Neuronal stem cell (in vitro differentiated cells): ENCODE data around the gene UTP25.

ENCODE experiments used
- DNase-seq: peaks from one replicate; pipeline ENCODE4 v3.0.0-alpha.2; 2013; ENCODE audit warnings: low spot score
- H2AFZ ChIP-seq: one replicate; pipeline ENCODE4 v1.6.1; 2013; ENCODE audit warnings: mild to moderate bottlenecking, low read length, inconsistent platforms
- H2AK5ac ChIP-seq: 2 replicates; pipeline ENCODE4 v1.6.1; 2013; ENCODE audit warnings: low read depth, mild to moderate bottlenecking, inconsistent platforms, low read length, moderate library complexity, mixed read lengths
- H2BK120ac ChIP-seq: 2 replicates; pipeline ENCODE4 v1.6.1; 2013; ENCODE audit warnings: low read depth, mild to moderate bottlenecking, inconsistent platforms, low read length, moderate library complexity, mixed read lengths
- H2BK12ac ChIP-seq: one replicate; pipeline ENCODE4 v1.6.1; 2013; ENCODE audit warnings: low read length, inconsistent platforms
- H2BK15ac ChIP-seq: 2 replicates; pipeline ENCODE4 v1.6.1; 2013; ENCODE audit warnings: mild to moderate bottlenecking, low read length, inconsistent platforms, mixed read lengths
- H2BK5ac ChIP-seq: one replicate; pipeline ENCODE4 v1.6.1; 2013; ENCODE audit warnings: inconsistent platforms, mild to moderate bottlenecking, low read length, moderate library complexity
- H3K14ac ChIP-seq: one replicate; pipeline ENCODE4 v1.6.1; 2013; ENCODE audit warnings: low read length, inconsistent platforms
- H3K18ac ChIP-seq: 2 replicates; pipeline ENCODE4 v1.6.1; 2013; ENCODE audit warnings: low read length, inconsistent platforms
- H3K23ac ChIP-seq: 2 replicates; pipeline ENCODE4 v1.6.1; 2013; ENCODE audit warnings: low read depth, mild to moderate bottlenecking, mixed read lengths, low read length, inconsistent platforms; ENCODE audit not compliant: poor library complexity
- H3K27ac ChIP-seq: replicated peaks from 3 replicates; pipeline ENCODE4 v1.5.1; 2013; ENCODE audit warnings: low read length, inconsistent platforms
- H3K27me3 ChIP-seq, 3 experiments: 2 replicates each; pipeline ENCODE4 v1.6.1; 2013; ENCODE audit warnings: low read length in 3 of 3, mild to moderate bottlenecking in 2 of 3, inconsistent platforms in 1 of 3, low read depth in 1 of 3, mixed read lengths in 1 of 3, moderate library complexity in 1 of 3; ENCODE audit not compliant: control insufficient read depth in 3 of 3, insufficient read depth in 3 of 3
- H3K36me3 ChIP-seq, 2 donors: replicated peaks in 1 of 2; 2 replicates each; pipeline ENCODE4 v1.6.1; 2013; ENCODE audit warnings: low read length in 2 of 2; ENCODE audit not compliant: control insufficient read depth in 2 of 2, insufficient read depth in 2 of 2
- H3K4ac ChIP-seq: 2 replicates; pipeline ENCODE4 v1.6.1; 2013; ENCODE audit warnings: inconsistent platforms, mild to moderate bottlenecking, low read length, moderate library complexity
- H3K4me1 ChIP-seq, 2 donors: 1 replicate in 1 of 2; 2 replicates in 1 of 2; pipeline ENCODE4 v1.6.1; 2013; ENCODE audit warnings: low read length in 2 of 2, low read depth in 1 of 2; ENCODE audit not compliant: control insufficient read depth in 2 of 2, insufficient read depth in 1 of 2
- H3K4me2 ChIP-seq: one replicate; pipeline ENCODE4 v1.6.1; 2013; ENCODE audit warnings: mild to moderate bottlenecking, low read length, inconsistent platforms; ENCODE audit not compliant: insufficient read depth, poor library complexity, severe bottlenecking
- H3K4me3 ChIP-seq, 2 donors: 2 replicates each; pipeline ENCODE4 v1.5.1; 2013; ENCODE audit warnings: low read length in 2 of 2, mild to moderate bottlenecking in 2 of 2, inconsistent platforms in 1 of 2, moderate library complexity in 1 of 2
- H3K79me1 ChIP-seq: one replicate; pipeline ENCODE4 v1.6.1; 2013; ENCODE audit warnings: low read depth, mild to moderate bottlenecking, inconsistent platforms, low read length, moderate library complexity
- H3K9ac ChIP-seq: one replicate; pipeline ENCODE4 v1.6.1; 2013; ENCODE audit warnings: mild to moderate bottlenecking, low read depth, low read length, inconsistent platforms; ENCODE audit not compliant: poor library complexity
- H3K9me3 ChIP-seq, 2 donors: replicated peaks in 1 of 2; 2 replicates each; pipeline versions ENCODE3 to v1.6.1; 2013; ENCODE audit warnings: low read length in 2 of 2, mild to moderate bottlenecking in 2 of 2, inconsistent platforms in 1 of 2, low read depth in 1 of 2, mixed read lengths in 1 of 2, moderate library complexity in 1 of 2; ENCODE audit not compliant: control insufficient read depth in 2 of 2, insufficient read depth in 1 of 2
- H4K8ac ChIP-seq: one replicate; pipeline ENCODE4 v1.6.1; 2013; ENCODE audit warnings: low read depth, mild to moderate bottlenecking, inconsistent platforms, low read length, moderate library complexity
- H4K91ac ChIP-seq: one replicate; pipeline ENCODE4 v1.6.1; 2013; ENCODE audit warnings: low read length, low read depth, mild to moderate bottlenecking, inconsistent platforms; ENCODE audit not compliant: poor library complexity
- WGBS, 2 donors: extraction: QIAGEN DNeasy Blood & Tissue Kit; methylation state at CpG; one replicate each; pipeline ENCODE4 v1.1.7; 2013; ENCODE audit warnings: missing lambda C conversion rate in 2 of 2, mixed read lengths in 1 of 2; ENCODE audit not compliant: insufficient read length in 2 of 2, insufficient replicate concordance in 1 of 2; ENCODE audit errors: extremely low coverage in 2 of 2; 5-methylcytosine and 5-hydroxymethylcytosine counted together

UTP25 gene

DNA sequence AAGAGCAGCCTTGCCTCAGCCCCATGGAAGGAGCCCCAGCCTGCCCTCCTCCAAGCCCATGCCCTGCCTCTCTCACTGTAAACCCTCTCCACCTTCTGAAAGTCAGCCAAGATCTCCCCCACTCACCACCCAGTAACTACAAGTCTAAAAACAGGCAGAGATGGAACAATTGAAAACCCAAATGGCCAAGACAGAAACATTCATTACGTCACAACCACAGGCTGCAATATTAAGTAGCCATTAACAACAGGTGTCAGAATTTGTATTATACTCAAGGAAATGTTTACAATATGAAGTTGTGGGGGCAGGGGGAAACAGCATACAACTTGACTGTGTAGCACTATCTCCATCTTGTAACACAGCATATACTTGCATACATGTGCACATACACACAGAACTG lies 24.2 kb upstream of the UTP25 start:
- Histone ChIP-seq H2AK5ac (no peak overlapping the region), H3K27ac (no peak overlapping the region), H3K23ac (no peak overlapping the region), H3K18ac (no peak overlapping the region), H3K9me3 (peaks cover 0 to 4% of the 10 kb centered on the region in 2 donors), H3K27me3 (peaks cover 0 to 78% (median 21%) of the 10 kb centered on the region in 3 experiments), H3K4ac (no peak overlapping the region), H4K91ac (no peak overlapping the region), H2AFZ (no peak overlapping the region), H3K36me3 (no peaks in the 10 kb centered on the region), H3K4me1 (peaks cover 0 to 5% of the 10 kb centered on the region in 2 donors), H2BK120ac (no peak overlapping the region), H3K79me1 (no peaks in the 10 kb centered on the region), H3K14ac (no peak overlapping the region), H4K8ac (no peak overlapping the region), H3K4me2 (no peak overlapping the region), H3K9ac (no peak overlapping the region), H2BK15ac (no peak overlapping the region), H2BK12ac (no peak overlapping the region), H2BK5ac (no peak overlapping the region), H3K4me3 (no peak overlapping the region)
- no CpG with 5 or more reads among the region's 1 CpG for WGBS, 2 donors
- DNase-seq = no peak

DNA sequence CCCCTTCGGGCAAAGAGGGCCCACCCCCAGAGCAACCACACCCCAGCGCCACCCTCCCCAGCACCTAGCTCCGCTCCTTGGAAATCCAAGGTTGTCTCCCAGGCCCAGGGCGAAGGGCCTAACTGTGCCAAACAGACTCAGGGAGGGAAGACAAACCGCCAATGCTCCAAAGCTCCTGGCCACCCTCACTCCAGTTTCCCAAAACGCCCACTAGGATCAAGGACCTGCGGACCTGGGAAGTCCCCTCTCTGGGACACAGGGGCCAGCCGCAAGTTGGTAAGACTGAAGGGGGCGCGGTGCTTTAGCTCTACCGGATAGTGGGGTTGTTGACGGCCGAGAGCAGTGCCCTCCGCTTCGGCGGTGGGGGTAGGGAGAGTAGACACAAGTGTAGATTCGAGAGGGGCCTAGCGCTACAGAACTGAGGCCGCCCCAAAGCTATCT lies 22.4 kb upstream of the UTP25 start:
- Histone ChIP-seq H3K27me3 (peaks cover 0 to 65% (median 21%) of the 10 kb centered on the region in 3 experiments), H2BK12ac (no peak overlapping the region), H3K23ac (peak overlapping the region; percentile 0), H3K4me1 (peaks cover 0 to 5% of the 10 kb centered on the region in 2 donors), H3K4me3 (no peak overlapping the region), H3K18ac (no peak overlapping the region), H3K9me3 (peaks cover 0 to 4% of the 10 kb centered on the region in 2 donors), H3K79me1 (no peaks in the 10 kb centered on the region), H3K27ac (no peak overlapping the region), H4K91ac (no peak overlapping the region), H2BK15ac (no peak overlapping the region), H3K9ac (no peak overlapping the region), H2AFZ (peak overlapping the region; percentile 79), H2BK5ac (no peak overlapping the region), H2BK120ac (no peak overlapping the region), H4K8ac (no peak overlapping the region), H3K4ac (no peak overlapping the region), H3K36me3 (no peaks in the 10 kb centered on the region), H3K4me2 (peak overlapping the region; percentile 58), H2AK5ac (no peak overlapping the region), H3K14ac (no peak overlapping the region)
- no CpG with 5 or more reads among the region's 19 CpGs for WGBS, 2 donors
- no peak for DNase-seq

DNA sequence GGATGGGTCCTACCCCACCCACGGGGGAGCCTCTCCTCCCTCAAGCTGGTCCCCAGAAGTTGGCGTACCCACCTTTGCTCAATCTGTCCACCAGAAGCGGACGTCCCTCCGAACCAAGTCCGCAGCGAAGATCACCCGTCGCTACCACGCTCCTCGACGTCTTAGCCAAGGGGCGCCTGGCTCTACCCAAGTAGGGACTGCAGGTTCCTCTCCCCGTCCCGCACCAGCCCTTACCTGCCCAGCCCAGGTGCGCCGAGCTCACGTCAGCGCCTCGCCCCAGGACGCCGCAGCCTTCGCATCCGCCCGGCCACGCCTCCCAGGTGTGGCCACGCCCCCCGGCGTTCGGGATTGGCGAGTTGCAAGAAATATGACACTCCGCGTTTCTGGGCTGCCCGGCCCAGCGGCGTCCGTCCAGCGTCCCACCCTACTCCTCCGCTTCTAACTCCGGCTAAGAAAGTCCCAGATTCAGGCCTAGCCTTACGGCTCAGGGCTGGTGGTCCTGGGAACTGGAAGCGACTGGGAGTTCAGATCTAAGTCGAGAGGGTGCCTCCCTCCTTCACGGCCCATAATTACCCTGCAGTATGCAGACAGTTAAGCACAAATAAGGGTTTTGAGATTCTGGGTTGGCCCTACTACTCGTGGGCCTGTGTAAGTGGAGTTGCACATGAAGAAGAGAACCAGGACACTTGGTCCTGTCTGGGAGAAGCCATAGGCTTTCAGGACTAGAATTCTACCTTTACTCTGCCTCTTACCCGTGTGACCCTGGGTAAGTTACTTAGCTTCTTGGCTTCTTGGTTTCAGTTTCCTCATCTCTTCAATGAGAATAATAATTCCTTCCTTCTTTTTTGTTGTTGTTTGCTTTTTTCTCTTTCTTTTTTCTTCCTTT lies 21.7 kb upstream of the UTP25 start, which contains the start of gene IRF6:
IRF6 (minus strand) TSS at position 268 of the 886 bp plus-strand sequence. CDS start 4,729 bp downstream, outside the sequence.
- H2BK15ac ChIP-seq = no peak within 1 kb of the TSS
- H2AK5ac ChIP-seq = no peak within 1 kb of the TSS
- peak; percentile 51 for DNase-seq
- peaks cover 0 to 57% (median 21%) of the 10 kb centered on the region in 3 experiments for H3K27me3 ChIP-seq
- no peak within 1 kb of the TSS for H3K4ac ChIP-seq
- H2BK5ac ChIP-seq = no peak within 1 kb of the TSS
- no peak within 1 kb of the TSS for H3K27ac ChIP-seq
- H3K4me2 ChIP-seq = peak within 1 kb of the TSS; percentile 58
- no peak within 1 kb of the TSS for H4K8ac ChIP-seq
- H3K36me3 ChIP-seq = no peaks in the 10 kb centered on the region
- H3K23ac ChIP-seq = peak within 1 kb of the TSS; percentile 28
- peak within 1 kb of the TSS; percentile 4 to 77 for H3K4me3 ChIP-seq
- peak within 1 kb of the TSS; percentile 6 for H3K18ac ChIP-seq
- H3K9ac ChIP-seq = no peak within 1 kb of the TSS
- H3K9me3 ChIP-seq = peaks cover 0 to 4% of the 10 kb centered on the region in 2 donors
- H3K79me1 ChIP-seq = no peaks in the 10 kb centered on the region
- no peak within 1 kb of the TSS for H4K91ac ChIP-seq
- H2BK12ac ChIP-seq = no peak within 1 kb of the TSS
- peak within 1 kb of the TSS; percentile 79 for H2AFZ ChIP-seq
- peaks cover 4 to 8% of the 10 kb centered on the region in 2 donors for H3K4me1 ChIP-seq
- no CpG with 5 or more reads among the region's 46 CpGs for WGBS, 2 donors
- H2BK120ac ChIP-seq = no peak within 1 kb of the TSS
- no peak within 1 kb of the TSS for H3K14ac ChIP-seq

DNA sequence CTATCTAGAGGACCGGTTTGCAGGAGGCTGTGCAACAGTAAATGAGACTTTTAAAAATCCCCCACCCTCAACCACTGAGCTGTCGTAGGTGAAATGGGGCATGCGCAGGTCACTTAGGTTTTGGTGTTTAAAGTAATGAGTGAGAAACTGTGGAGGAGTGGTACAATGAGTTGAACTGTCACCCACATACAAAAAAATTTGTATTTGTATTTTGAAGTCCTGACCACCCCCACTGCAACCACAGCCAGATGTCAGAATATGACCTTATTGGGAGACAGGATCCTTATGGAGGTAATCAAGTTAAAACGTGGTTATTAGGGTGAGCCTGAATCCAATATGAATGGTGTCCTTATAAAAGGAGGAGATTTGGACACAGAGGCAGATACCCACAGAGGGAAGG lies 20.3 kb upstream of the UTP25 start:
- H4K8ac ChIP-seq = no peak overlapping the region
- H2BK5ac ChIP-seq = no peak overlapping the region
- no peak overlapping the region for H2AK5ac ChIP-seq
- no peak overlapping the region for H4K91ac ChIP-seq
- DNase-seq = no peak
- no peak overlapping the region for H3K4ac ChIP-seq
- no CpG with 5 or more reads among the region's 4 CpGs for WGBS, 2 donors
- no peak overlapping the region for H3K9ac ChIP-seq
- no peaks in the 10 kb centered on the region for H3K36me3 ChIP-seq
- no peak overlapping the region for H3K27ac ChIP-seq
- H3K4me1 ChIP-seq = peaks cover 4 to 8% of the 10 kb centered on the region in 2 donors
- H2BK120ac ChIP-seq = no peak overlapping the region
- H2BK12ac ChIP-seq = no peak overlapping the region
- no peaks in the 10 kb centered on the region for H3K79me1 ChIP-seq
- H3K18ac ChIP-seq = no peak overlapping the region
- H3K27me3 ChIP-seq = peaks cover 0 to 49% (median 21%) of the 10 kb centered on the region in 3 experiments
- no peak overlapping the region for H3K23ac ChIP-seq
- H3K14ac ChIP-seq = no peak overlapping the region
- H3K4me3 ChIP-seq = no peak overlapping the region
- peaks cover 0 to 4% of the 10 kb centered on the region in 2 donors for H3K9me3 ChIP-seq
- H3K4me2 ChIP-seq = no peak overlapping the region
- no peak overlapping the region for H2AFZ ChIP-seq
- H2BK15ac ChIP-seq = no peak overlapping the region
